Muscle layer of colon (tissue), 2 donors: ENCODE data around the gene ZBTB45.
"Not testable (repeated sequence)": the region's sequence is repeated elsewhere in the genome, so short reads cannot be mapped to it uniquely, and the experiment has no call there.

Experiments used
- H3K27ac ChIP-seq: one replicate; pipeline ENCODE4 v1.7.0; 2013; ENCODE audit warnings: low read depth, mild to moderate bottlenecking, low read length, moderate library complexity
- H3K27me3 ChIP-seq, 2 donors: one replicate each; pipeline ENCODE4 v1.7.0; 2013; ENCODE audit warnings: low read length in 2 of 2, mild to moderate bottlenecking in 2 of 2; ENCODE audit not compliant: insufficient read depth in 2 of 2, control insufficient read depth in 1 of 2
- H3K36me3 ChIP-seq: one replicate; pipeline ENCODE4 v1.7.0; 2013; ENCODE audit warnings: mild to moderate bottlenecking, low read length; ENCODE audit not compliant: insufficient read depth
- H3K4me1 ChIP-seq: one replicate; pipeline ENCODE4 v1.7.0; 2013; ENCODE audit warnings: mild to moderate bottlenecking, low read length; ENCODE audit not compliant: insufficient read depth
- H3K4me3 ChIP-seq, 2 donors: one replicate each; pipeline ENCODE4 v1.7.0; 2013; ENCODE audit warnings: low read length in 2 of 2, low read depth in 1 of 2, mild to moderate bottlenecking in 1 of 2, moderate library complexity in 1 of 2
- H3K9ac ChIP-seq: one replicate; pipeline ENCODE4 v1.7.0; 2013; ENCODE audit warnings: low read length
- H3K9me3 ChIP-seq: one replicate; pipeline ENCODE4 v1.7.0; 2013; ENCODE audit warnings: mild to moderate bottlenecking, low read length
- donor health status: abdominal sarcoma.
- donor health status: Adenocarcinoma of cecum.

ZBTB45 gene

DNA sequence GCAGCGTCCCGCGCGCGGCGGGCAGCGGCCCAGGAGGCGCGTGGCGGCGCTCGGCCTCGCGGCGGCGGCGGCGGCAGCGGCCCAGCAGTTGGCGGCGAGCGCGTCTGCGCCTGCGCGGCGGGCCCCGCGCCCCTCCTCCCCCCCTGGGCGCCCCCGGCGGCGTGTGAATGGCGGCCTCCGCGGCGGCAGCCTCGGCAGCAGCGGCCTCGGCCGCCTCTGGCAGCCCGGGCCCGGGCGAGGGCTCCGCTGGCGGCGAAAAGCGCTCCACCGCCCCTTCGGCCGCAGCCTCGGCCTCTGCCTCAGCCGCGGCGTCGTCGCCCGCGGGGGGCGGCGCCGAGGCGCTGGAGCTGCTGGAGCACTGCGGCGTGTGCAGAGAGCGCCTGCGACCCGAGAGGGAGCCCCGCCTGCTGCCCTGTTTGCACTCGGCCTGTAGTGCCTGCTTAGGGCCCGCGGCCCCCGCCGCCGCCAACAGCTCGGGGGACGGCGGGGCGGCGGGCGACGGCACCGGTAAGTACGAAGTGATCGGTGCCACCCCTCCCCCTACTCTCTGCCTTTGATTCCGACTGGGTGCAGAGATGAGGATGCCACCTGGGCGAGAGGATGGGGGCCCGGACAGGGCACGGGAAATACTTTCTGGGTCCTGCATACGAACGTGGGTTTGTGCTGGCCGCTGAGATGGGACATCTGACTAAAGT, 25.1 kb upstream of the ZBTB45 start:
- H3K4me3 ChIP-seq, result peak overlapping the region; percentile 82 to 91
- peak overlapping the region; percentile 92 for H3K9ac ChIP-seq
- H3K36me3 ChIP-seq, result peaks cover 40% of the 10 kb centered on the region
- H3K9me3 ChIP-seq, result no peaks in the 10 kb centered on the region
- peak overlapping the region; percentile 90 for H3K27ac ChIP-seq
- no peaks in the 10 kb centered on the region for H3K27me3 ChIP-seq
- peaks cover 27% of the 10 kb centered on the region for H3K4me1 ChIP-seq

DNA sequence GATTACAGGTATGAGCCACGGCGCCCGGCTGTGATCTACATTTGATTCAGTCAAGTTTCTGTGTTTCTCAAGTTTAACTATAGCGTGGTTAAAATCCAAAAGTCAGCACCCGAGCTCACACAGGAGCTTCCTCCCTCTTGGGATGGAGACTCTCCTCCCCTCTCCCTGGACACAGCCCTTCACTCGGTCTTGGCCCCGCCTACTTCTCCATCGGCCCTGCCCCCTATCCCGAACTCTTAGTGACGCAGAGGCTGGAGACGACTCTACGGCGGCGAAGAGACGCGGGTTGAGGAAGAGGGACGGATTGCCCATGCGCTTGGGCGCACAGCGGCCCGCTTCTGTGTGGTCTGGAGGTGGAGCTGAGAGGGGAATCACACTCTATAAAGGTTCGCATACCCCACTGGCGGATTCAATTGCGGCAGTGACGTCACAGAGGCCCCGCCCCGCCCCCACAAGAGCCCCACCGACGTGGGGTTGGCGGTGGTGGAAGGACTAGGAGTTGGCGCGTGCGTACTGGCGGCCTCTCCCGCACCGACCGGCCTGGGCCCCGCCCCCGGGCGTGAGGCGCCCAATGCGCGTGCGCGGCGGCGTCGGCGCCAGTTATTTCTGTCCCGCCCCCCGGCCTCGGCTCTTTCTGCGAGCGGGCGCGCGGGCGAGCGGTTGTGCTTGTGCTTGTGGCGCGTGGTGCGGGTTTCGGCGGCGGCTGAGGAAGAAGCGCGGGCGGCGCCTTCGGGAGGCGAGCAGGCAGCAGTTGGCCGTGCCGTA, 24.4 kb upstream of the ZBTB45 start, which contains the start of gene TRIM28:
Gene TRIM28, plus strand, starts transcription at position 239 of the 765 bp plus-strand sequence. CDS start 694 bp downstream, outside the sequence.
- Histone ChIP-seq H3K9me3 (no peaks in the 10 kb centered on the region), H3K27me3 (no peaks in the 10 kb centered on the region), H3K27ac (peak within 1 kb of the TSS; percentile 90), H3K4me1 (peaks cover 27% of the 10 kb centered on the region), H3K36me3 (peaks cover 33% of the 10 kb centered on the region), H3K9ac (peak within 1 kb of the TSS; percentile 92), H3K4me3 (peak within 1 kb of the TSS; percentile 82 to 91)

DNA sequence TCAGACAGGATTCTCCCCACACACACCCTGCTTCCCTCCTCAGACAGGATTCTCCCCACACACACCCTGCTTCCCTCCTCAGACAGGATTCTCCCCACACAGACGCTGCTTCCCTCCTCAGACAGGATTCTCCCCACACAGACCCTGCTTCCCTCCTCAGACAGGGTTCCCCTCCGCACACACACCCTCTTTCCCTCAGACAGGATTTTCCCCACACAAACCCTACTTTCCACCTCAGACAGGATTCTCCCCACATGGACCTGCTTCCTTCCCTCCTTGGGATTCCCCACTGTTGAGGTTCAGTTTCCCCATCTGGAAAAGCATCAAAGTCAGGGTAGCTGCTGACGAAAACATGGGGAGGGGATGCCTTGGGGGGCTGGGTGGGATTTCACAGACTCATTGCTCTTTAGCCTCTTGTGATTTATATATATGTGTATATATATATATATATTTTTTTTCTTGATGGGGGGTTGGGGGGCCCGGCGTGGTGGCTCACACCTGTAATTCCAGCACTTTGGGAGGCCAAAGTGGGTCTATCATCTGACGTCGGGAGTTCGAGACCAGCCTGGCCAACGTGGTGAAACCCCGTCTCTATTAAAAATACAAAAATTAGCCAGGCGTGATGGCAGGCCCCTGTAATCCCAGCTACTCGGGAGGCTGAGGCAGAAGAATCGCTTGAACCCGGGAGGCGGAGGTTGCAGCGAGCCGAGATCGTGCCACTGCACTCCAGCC, 23.2 kb upstream of the ZBTB45 start:
- H3K36me3 ChIP-seq, result peaks cover 21% of the 10 kb centered on the region
- H3K27me3 ChIP-seq, result peaks cover 0 to 11% of the 10 kb centered on the region in 2 donors
- H3K4me3 ChIP-seq, H3K9me3 ChIP-seq, H3K9ac ChIP-seq, H3K27ac ChIP-seq: not testable (repeated sequence)
- H3K4me1 ChIP-seq, result peaks cover 27% of the 10 kb centered on the region

DNA sequence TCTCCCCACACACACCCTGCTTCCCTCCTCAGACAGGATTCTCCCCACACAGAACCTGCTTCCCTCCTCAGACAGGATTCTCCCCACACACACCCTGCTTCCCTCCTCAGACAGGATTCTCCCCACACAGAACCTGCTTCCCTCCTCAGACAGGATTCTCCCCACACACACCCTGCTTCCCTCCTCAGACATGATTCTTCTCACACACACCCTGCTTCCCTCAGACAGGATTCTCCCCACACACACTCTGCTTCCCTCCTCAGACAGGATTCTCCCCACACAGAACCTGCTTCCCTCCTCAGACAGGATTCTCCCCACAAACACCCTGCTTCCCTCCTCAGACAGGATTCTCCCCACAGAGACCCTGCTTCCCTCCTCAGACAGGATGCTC, 19.6 kb upstream of the ZBTB45 start:
- not testable (repeated sequence) for H3K4me3 ChIP-seq, H3K27ac ChIP-seq, H3K9me3 ChIP-seq, H3K4me1 ChIP-seq, H3K9ac ChIP-seq, H3K36me3 ChIP-seq
- peaks cover 0 to 16% of the 10 kb centered on the region in 2 donors for H3K27me3 ChIP-seq

DNA sequence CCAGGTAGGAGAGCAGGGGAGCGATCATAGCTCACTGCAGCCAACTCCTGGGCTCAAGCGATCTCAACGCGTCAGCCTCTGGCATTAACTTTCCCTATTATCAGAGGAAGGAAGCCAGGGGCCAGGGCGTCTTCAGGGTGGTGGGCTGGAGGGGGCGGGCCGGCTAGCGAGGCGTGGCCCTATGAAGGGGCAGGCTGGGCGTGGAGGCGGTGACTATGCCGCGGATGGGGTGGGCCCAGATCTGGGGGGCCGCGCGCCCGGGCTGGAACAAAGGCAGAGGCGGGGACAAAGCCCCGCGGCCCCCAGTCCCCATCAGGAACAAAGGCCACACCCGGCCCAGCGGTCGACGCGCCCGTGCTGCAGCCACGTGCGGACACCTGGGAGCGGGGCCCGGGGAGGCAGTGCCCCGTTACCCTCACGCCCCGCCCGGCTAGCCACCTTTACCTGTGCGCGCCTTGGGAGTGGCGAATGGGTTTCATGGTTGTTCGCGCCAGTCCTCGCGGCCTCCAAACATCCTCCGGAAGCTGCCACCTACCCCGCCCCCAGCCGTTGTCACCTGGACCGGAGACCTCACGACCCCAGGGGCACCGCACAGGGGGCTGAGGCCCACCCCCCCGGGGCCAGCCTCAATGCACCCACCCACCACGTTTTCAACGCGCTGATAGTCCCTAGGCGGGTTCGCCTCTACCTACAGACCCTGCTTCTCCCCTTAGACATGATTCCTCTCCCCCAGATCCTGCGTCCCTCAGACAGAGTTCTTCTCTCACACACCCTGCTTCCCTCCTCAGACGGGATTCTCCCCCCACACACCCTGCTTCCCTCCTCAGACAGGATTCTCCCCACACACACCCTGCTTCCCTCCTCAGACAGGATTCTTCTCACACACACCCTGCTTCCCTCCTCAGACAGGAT, 18.9 kb upstream of the ZBTB45 start:
- H3K36me3 ChIP-seq, result no peaks in the 10 kb centered on the region
- no peaks in the 10 kb centered on the region for H3K9me3 ChIP-seq
- no peak overlapping the region for H3K4me3 ChIP-seq
- H3K4me1 ChIP-seq, result no peaks in the 10 kb centered on the region
- H3K9ac ChIP-seq, result no peak overlapping the region
- H3K27ac ChIP-seq, result no peak overlapping the region
- peaks cover 0 to 16% of the 10 kb centered on the region in 2 donors for H3K27me3 ChIP-seq

DNA sequence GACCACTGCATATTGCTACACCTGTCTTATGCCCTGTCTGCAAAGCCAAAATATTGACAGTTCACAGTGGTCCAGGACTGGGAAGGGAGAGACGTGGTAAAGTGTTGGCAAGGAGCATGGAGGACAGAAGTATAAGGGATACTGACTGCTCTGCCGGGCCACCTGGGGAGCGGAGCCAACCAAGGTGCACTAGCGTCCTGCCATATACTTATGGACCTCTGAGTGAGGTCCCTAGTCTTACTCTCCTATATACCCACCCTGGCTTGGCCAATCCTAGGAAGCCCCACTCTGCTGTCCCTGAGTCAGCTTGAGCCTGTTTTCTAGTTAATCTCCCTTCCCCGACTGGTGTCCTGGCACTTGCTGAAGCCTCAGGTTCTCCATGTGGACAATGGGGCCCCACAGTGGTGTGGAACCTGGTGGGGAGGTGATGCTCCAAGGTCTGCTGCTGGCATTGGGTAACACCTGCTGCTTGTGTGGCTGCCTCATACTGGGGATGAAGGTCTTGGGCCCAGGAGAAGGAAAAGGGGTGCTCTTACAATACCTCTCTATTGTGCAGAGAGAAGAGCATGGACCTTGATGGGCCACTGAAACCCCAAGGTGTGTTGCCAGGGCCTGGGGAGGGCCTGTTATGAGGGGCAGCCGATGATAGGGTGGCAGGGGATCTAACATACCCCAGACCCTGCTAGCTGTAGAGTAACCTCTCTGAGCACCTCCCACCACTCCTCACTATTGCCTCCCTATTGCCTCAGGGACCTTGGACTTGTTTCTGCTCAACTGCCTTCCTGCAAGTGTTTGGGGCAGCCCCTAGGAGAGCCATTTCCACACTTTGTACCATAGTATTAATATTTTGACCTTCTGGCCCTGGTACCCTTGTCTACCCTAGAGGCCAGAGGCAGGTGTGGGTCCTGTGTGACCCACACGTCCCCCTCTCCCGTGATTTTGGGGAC, 17.5 kb upstream of the ZBTB45 start:
- Histone ChIP-seq H3K27me3 (peaks cover 0 to 16% of the 10 kb centered on the region in 2 donors), H3K9me3 (no peaks in the 10 kb centered on the region), H3K4me3 (no peak overlapping the region), H3K27ac (no peak overlapping the region), H3K4me1 (no peaks in the 10 kb centered on the region), H3K36me3 (no peaks in the 10 kb centered on the region), H3K9ac (no peak overlapping the region)

DNA sequence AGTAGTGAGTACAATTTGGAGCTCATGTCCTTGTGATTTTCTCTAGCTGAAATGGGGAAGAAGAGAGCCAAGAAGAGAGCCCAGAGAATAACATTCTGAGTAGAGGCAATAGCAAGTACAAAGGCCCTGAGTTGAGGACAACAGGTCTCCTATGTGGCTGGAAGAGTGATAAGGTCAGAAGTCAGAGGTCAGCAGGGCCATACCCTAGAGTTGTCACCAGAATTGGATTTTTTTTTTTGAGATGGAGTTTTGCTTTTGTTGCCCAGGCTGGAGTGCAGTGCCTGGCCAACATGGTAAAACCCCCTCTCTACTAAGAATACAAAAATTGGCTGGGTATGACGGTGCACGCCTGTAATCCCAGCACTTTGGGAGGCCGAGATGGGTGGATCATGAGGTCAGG, 16.2 kb upstream of the ZBTB45 start:
- Histone ChIP-seq H3K36me3 (no peaks in the 10 kb centered on the region), H3K27ac (no peak overlapping the region), H3K9me3 (no peaks in the 10 kb centered on the region), H3K9ac (no peak overlapping the region), H3K4me1 (no peaks in the 10 kb centered on the region), H3K27me3 (peaks cover 0 to 16% of the 10 kb centered on the region in 2 donors), H3K4me3 (no peak overlapping the region)

GRCh38 chr19:58531034-58531840, 11.6 kb upstream of the ZBTB45 start:
- Histone ChIP-seq H3K4me1 (no peaks in the 10 kb centered on the region), H3K9me3 (no peaks in the 10 kb centered on the region), H3K27ac (no peak overlapping the region), H3K36me3 (no peaks in the 10 kb centered on the region), H3K27me3 (no peaks in the 10 kb centered on the region), H3K9ac (no peak overlapping the region), H3K4me3 (no peak overlapping the region)

GRCh38 chr19:58529405-58529804, 9.8 kb upstream of the ZBTB45 start:
- H3K9ac ChIP-seq, result no peak overlapping the region
- H3K9me3 ChIP-seq, result no peaks in the 10 kb centered on the region
- no peaks in the 10 kb centered on the region for H3K27me3 ChIP-seq
- no peak overlapping the region for H3K4me3 ChIP-seq
- H3K4me1 ChIP-seq, result no peaks in the 10 kb centered on the region
- H3K36me3 ChIP-seq, result no peaks in the 10 kb centered on the region
- no peak overlapping the region for H3K27ac ChIP-seq
